ENCODE measurements around the gene AUTS2.

DNA sequence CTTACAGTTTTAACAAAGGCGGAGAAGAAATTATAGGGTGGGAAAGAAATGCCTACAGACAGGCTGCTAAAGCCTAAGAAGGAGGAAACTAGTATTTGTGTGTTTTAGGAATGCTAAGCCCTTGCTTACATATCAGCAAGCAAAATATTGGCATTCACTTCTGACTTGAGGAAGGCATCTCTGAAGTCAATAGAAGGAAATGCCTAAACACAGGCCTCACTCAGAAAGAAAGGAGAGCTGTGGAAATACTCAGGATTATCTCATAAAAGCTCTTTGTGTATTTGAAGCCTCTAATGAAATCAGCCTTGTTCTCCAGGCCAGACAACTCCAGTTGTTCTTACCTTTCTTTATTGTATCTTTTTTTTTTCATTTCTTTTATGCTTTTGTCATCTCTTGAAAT is 158.0 kb downstream of the AUTS2 start:
- TF ChIP-seq CTCF (conservative IDR thresholded peaks at IDR 0.05; ENCODE audit: low read length) (no peak), EZH2phosphoT487 (IDR thresholded peaks at IDR 0.05; ENCODE audit: borderline replicate concordance) (no peak)
